OCI-LY3 (cell line): ENCODE measurements around the gene TSEN54.
"Not testable (repeated sequence)": the region's sequence is repeated elsewhere in the genome, so short reads cannot be mapped to it uniquely, and the experiment has no call there.

Experiments used
- H2AFZ ChIP-seq: fragments of 200-600, 300-600 bp; shearing (Covaris generic); 2 replicates; pipeline ENCODE4 v1.6.0; 2014; ENCODE audit warnings: antibody characterized with exemption, low read depth, low read length
- H3K27ac ChIP-seq: fragments of 200-600, 300-600 bp; sonication (generic); 2 replicates; pipeline ENCODE4 v1.5.1; 2014; ENCODE audit warnings: mild to moderate bottlenecking, low read length, moderate library complexity, mixed read lengths
- H3K27me3 ChIP-seq: fragments of 200-600, 300-600 bp; sonication (generic); 2 replicates; pipeline ENCODE4 v1.6.1; 2014; ENCODE audit warnings: low read depth, low read length, mixed read lengths
- H3K36me3 ChIP-seq: fragments of 200-600, 300-600 bp; sonication (generic); replicated peaks from 2 replicates; pipeline ENCODE3; 2014; ENCODE audit warnings: low read depth, low read length, mixed read lengths
- H3K4me1 ChIP-seq: fragments of 300-600, 200-600 bp; sonication (generic); 2 replicates; pipeline ENCODE4 v1.6.1; 2014; ENCODE audit warnings: low read length, mixed read lengths
- H3K4me2 ChIP-seq: fragments of 200-600, 300-600 bp; sonication (generic); 2 replicates; pipeline ENCODE4 v1.6.1; 2014; ENCODE audit warnings: low read length, mixed read lengths
- H3K4me3 ChIP-seq: fragments of 300-600, 200-600 bp; sonication (generic); 2 replicates; pipeline ENCODE4 v1.5.1; 2014; ENCODE audit warnings: antibody characterized with exemption, mild to moderate bottlenecking, low read length, moderate library complexity
- H3K79me2 ChIP-seq: fragments of 300-600, 200-600 bp; shearing (Covaris generic); 2 replicates; pipeline ENCODE4 v1.6.1; 2014; ENCODE audit warnings: mild to moderate bottlenecking, low read length, mixed read lengths
- H3K9ac ChIP-seq: fragments of 300-600, 200-600 bp; shearing (Covaris generic); 2 replicates; pipeline ENCODE4 v1.6.0; 2014; ENCODE audit warnings: mild to moderate bottlenecking, low read length, moderate library complexity
- H3K9me3 ChIP-seq: fragments of 200-600, 300-600 bp; shearing (Covaris generic); 2 replicates; pipeline ENCODE4 v1.6.1; 2014; ENCODE audit warnings: low read length, mixed read lengths; ENCODE audit not compliant: insufficient read depth
- H4K20me1 ChIP-seq: fragments of 200-600, 300-600 bp; sonication (generic); 2 replicates; pipeline ENCODE4 v1.6.1; 2016; ENCODE audit warnings: low read length, mixed read lengths; ENCODE audit not compliant: insufficient read depth
- EZH2phosphoT487 ChIP-seq: fragments of 200-600 bp; shearing (Covaris generic); IDR thresholded peaks from 2 replicates; pipeline ENCODE4 v1.6.1; 2018; ENCODE audit warnings: antibody characterized with exemption, mixed run types, low read depth
- TF ChIP-seq, protein P1 (sequence below): fragments of 200-600, 300-600 bp; sonication (generic); IDR thresholded peaks from 2 replicates; pipeline ENCODE4 v1.5.1; 2014; ENCODE audit warnings: antibody characterized with exemption, low read length, low read depth

TSEN54 gene

DNA sequence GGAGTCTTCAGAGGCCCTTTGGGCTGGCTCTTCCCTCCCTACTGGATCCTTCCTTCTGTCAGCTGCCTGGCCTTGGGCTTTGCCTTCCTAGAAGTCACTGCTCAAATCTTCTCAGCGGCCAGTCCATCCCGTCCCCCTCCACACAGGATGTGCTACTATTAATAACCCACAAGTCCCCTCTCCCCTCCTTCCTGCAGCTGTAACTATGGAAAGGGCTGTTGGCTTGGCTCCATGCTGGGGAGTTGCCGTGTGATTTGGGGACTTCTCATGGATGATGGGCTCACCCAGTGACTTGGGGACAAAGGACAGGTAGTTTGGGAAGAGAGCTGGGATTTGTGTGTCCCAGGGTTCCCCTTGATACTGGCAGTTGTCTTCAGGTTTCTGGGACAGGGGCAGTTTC lies 40.5 kb upstream of the TSEN54 start:
- no peak overlapping the region for H3K4me3 ChIP-seq
- no peaks in the 10 kb centered on the region for H3K4me1 ChIP-seq
- no peak overlapping the region for H3K4me2 ChIP-seq
- H3K27me3 ChIP-seq: no peaks in the 10 kb centered on the region
- H2AFZ ChIP-seq: no peak overlapping the region
- H4K20me1 ChIP-seq: no peaks in the 10 kb centered on the region
- H3K36me3 ChIP-seq: peaks cover 4% of the 10 kb centered on the region
- no peak overlapping the region for H3K27ac ChIP-seq
- no peaks in the 10 kb centered on the region for H3K79me2 ChIP-seq
- no peak for TF ChIP-seq EZH2phosphoT487
- TF ChIP-seq, protein P1, sequence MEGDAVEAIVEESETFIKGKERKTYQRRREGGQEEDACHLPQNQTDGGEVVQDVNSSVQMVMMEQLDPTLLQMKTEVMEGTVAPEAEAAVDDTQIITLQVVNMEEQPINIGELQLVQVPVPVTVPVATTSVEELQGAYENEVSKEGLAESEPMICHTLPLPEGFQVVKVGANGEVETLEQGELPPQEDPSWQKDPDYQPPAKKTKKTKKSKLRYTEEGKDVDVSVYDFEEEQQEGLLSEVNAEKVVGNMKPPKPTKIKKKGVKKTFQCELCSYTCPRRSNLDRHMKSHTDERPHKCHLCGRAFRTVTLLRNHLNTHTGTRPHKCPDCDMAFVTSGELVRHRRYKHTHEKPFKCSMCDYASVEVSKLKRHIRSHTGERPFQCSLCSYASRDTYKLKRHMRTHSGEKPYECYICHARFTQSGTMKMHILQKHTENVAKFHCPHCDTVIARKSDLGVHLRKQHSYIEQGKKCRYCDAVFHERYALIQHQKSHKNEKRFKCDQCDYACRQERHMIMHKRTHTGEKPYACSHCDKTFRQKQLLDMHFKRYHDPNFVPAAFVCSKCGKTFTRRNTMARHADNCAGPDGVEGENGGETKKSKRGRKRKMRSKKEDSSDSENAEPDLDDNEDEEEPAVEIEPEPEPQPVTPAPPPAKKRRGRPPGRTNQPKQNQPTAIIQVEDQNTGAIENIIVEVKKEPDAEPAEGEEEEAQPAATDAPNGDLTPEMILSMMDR: no peak
- no peaks in the 10 kb centered on the region for H3K9me3 ChIP-seq
- no peak overlapping the region for H3K9ac ChIP-seq

DNA sequence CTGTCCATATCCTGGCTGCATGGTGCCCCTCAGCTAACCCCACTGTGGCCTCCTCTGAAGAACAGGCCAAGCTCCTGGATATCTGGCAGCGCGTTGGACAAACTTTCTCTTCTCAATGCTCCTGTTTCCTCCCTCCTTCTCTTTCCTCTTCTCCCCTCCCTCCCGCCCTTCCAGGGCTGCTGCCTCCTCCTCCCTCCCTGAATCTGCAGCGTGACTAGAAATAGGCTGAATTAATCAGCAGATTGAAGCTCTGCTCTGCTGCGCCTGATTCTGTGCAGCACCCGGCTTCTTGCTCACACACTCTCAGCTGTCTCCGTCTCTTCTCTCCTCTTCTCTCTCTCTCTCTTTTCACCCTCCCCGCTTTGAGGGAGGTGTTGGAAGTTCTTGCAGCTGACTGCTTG lies 40.1 kb upstream of the TSEN54 start:
- peaks cover 4% of the 10 kb centered on the region for H3K36me3 ChIP-seq
- no peaks in the 10 kb centered on the region for H3K79me2 ChIP-seq
- H3K4me3 ChIP-seq: no peak overlapping the region
- no peaks in the 10 kb centered on the region for H4K20me1 ChIP-seq
- H3K9ac ChIP-seq: no peak overlapping the region
- no peak overlapping the region for H3K27ac ChIP-seq
- H3K9me3 ChIP-seq: no peaks in the 10 kb centered on the region
- H3K4me1 ChIP-seq: no peaks in the 10 kb centered on the region
- H3K27me3 ChIP-seq: no peaks in the 10 kb centered on the region
- H2AFZ ChIP-seq: no peak overlapping the region
- no peak overlapping the region for H3K4me2 ChIP-seq
- no peak for TF ChIP-seq EZH2phosphoT487
- TF ChIP-seq, protein P1: no peak

DNA sequence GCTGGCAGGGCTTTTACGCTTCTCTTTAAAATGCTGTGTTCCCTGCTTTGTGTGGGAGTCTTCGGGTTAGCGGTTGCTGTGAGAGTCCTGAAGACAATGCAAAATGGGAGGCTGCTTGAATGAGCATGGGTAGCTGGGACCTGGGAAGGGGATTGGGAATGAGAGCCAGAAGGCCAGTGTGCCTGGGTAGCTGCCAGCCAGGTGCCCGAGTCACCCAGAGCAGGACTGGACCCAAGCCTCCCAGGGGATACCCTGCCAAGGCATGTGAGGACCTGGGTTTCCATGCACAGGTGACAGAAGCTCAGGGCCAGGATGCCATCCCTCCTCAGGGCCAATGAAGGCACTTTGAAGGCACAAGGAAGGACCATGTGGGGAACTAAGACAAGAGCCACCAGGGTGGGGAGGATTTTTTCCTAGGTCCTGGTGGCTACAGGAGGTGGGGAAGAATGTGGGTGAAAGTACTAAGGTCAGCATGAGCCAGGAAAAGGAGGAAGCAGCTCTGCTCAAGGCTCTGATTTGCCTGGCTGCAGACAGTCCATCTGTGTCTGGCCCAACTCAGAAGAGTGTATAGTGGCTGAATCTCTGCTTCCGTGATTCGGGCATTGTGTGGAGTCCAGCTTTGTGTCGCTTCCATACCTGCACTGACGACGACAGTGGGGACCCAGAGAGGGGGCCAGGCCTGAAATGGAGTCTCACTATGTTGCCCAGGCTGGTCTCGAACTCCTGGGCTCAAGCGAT lies 39.4 kb upstream of the TSEN54 start:
- Histone ChIP-seq H3K4me2 (no peak overlapping the region), H3K79me2 (no peaks in the 10 kb centered on the region), H2AFZ (no peak overlapping the region), H4K20me1 (no peaks in the 10 kb centered on the region), H3K4me3 (no peak overlapping the region), H3K9me3 (no peaks in the 10 kb centered on the region), H3K9ac (no peak overlapping the region), H3K36me3 (peaks cover 4% of the 10 kb centered on the region), H3K4me1 (no peaks in the 10 kb centered on the region), H3K27ac (no peak overlapping the region), H3K27me3 (no peaks in the 10 kb centered on the region)
- no peak for TF ChIP-seq EZH2phosphoT487
- TF ChIP-seq, protein P1: no peak

DNA sequence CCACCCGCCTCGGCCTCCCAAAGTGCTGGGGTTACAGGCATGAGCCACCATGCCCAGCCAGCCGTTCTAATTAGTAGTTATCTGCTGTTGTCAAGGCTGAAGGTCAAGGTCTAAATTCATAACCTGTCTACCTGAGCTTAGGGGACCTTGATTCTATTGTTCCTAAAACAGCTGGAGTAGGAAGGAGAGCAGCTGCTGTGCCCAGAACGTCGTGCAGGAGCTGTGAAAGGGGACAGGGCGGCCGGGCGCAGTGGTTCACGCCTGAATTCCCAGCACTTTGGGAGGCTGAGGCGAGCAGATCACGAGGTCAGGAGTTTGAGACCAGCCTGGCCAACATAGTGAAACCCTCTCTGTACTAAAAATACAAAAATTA lies 38.9 kb upstream of the TSEN54 start:
- H3K9me3 ChIP-seq, H3K4me3 ChIP-seq, H3K36me3 ChIP-seq, H3K79me2 ChIP-seq, H2AFZ ChIP-seq, H3K4me2 ChIP-seq, H3K9ac ChIP-seq, H3K27ac ChIP-seq, H3K27me3 ChIP-seq, H3K4me1 ChIP-seq, H4K20me1 ChIP-seq: not testable (repeated sequence)

GRCh38 chr17:75478508-75478907 lies 37.8 kb upstream of the TSEN54 start:
- Histone ChIP-seq H3K27me3 (no peaks in the 10 kb centered on the region), H3K27ac (no peak overlapping the region), H2AFZ (no peak overlapping the region), H3K79me2 (no peaks in the 10 kb centered on the region), H3K4me1 (no peaks in the 10 kb centered on the region), H4K20me1 (no peaks in the 10 kb centered on the region), H3K36me3 (peaks cover 1% of the 10 kb centered on the region), H3K9me3 (no peaks in the 10 kb centered on the region), H3K4me2 (no peak overlapping the region), H3K4me3 (no peak overlapping the region), H3K9ac (no peak overlapping the region)
- TF ChIP-seq EZH2phosphoT487: no peak
- TF ChIP-seq, protein P1: no peak
